Fibroblast of pulmonary artery (primary cell): ENCODE results near the gene PLCL1.
"Not testable (repeated sequence)": the region's sequence is repeated elsewhere in the genome, so short reads cannot be mapped to it uniquely, and the experiment has no call there.

ENCODE experiments used
- DNase-seq: peaks from one replicate; pipeline ENCODE4 v3.0.0-alpha.2; 2010; ENCODE audit warnings: low read depth
- H3K4me3 ChIP-seq: replicated peaks from 2 replicates; pipeline ENCODE4 v1.5.1; 2011; ENCODE audit warnings: low read depth, mild to moderate bottlenecking, control low read depth, low read length, moderate library complexity
- CTCF ChIP-seq: IDR thresholded peaks from 2 replicates; pipeline ENCODE4 v1.5.1; 2011; ENCODE audit warnings: mild to moderate bottlenecking, control low read depth, low read length, inconsistent platforms; ENCODE audit errors: missing control alignments

Gene PLCL1

GRCh38 chr2:198006733-198007132, 202.3 kb downstream of the PLCL1 start:
- H3K4me3 ChIP-seq, result no peak overlapping the region
- no peak for DNase-seq
- TF ChIP-seq CTCF, result no peak

GRCh38 chr2:198008230-198008629, 203.8 kb downstream of the PLCL1 start:
- TF ChIP-seq CTCF, result no peak
- DNase-seq, result no peak

GRCh38 chr2:198012025-198012424, 207.6 kb downstream of the PLCL1 start:
- no peak for DNase-seq
- no peak overlapping the region for H3K4me3 ChIP-seq
- TF ChIP-seq CTCF, result no peak

More at GRCh38 chr2:198008230-198008629, 203.8 kb downstream of the PLCL1 start:
- H3K4me3 ChIP-seq, result no peak overlapping the region

- H3K4me3 ChIP-seq, result no peak overlapping the region
- no peak for TF ChIP-seq CTCF
- no peak for DNase-seq
These were observed 211.8 kb downstream of the PLCL1 start for GRCh38 chr2:198016243-198016642.

- H3K4me3 ChIP-seq, result no peak overlapping the region
- DNase-seq, result no peak
- TF ChIP-seq CTCF, result no peak
These were observed 212.7 kb downstream of the PLCL1 start for GRCh38 chr2:198017068-198017467.

GRCh38 chr2:198028955-198029354, 224.6 kb downstream of the PLCL1 start:
- H3K4me3 ChIP-seq, result no peak overlapping the region
- no peak for TF ChIP-seq CTCF
- DNase-seq, result no peak

GRCh38 chr2:198029576-198029975, 225.2 kb downstream of the PLCL1 start:
- H3K4me3 ChIP-seq, result not testable (repeated sequence)
- peak; percentile 51 for DNase-seq

- no peak overlapping the region for H3K4me3 ChIP-seq
- no peak for DNase-seq
- TF ChIP-seq CTCF, result no peak
These were observed 229.2 kb downstream of the PLCL1 start for GRCh38 chr2:198033626-198034025.
